Upper lobe of left lung (tissue), 6 donors: ENCODE measurements around the gene DYSF. TPM values are rescaled to one million over a fixed set of nuclear protein-coding genes. Genes with fewer than 3 reads are reported as not detected.

Experiments
- ATAC-seq, 2 donors: fragments of 200-7000 bp; cut with Tn5 transposase; one replicate each; pipeline ENCODE4 v1.9.1; 2022; ENCODE audit warnings: mild to moderate bottlenecking in 2 of 2, moderate library complexity in 2 of 2; ENCODE audit not compliant: low FRiP score in 2 of 2
- DNase-seq, 2 donors: peaks; one replicate each; pipeline ENCODE4 v3.0.0-alpha.2; 2019 to 2020
- H3K27ac ChIP-seq, 4 donors: fragments of 200-600 bp; sonication (generic); one replicate each; pipeline ENCODE4 v1.5.1; 2016 to 2019
- H3K27me3 ChIP-seq, 4 donors: fragments of 200-600 bp; sonication (generic); one replicate each; pipeline ENCODE4 v1.5.1; 2017 to 2019
- H3K36me3 ChIP-seq, 4 donors: fragments of 200-600 bp; sonication (generic); one replicate each; pipeline ENCODE4 v1.5.1; 2016 to 2019
- H3K4me1 ChIP-seq, 4 donors: fragments of 200-600 bp; sonication (generic); one replicate each; pipeline ENCODE4 v1.5.1; 2018 to 2019
- H3K4me3 ChIP-seq, 4 donors: fragments of 200-600 bp; sonication (generic); one replicate each; pipeline ENCODE4 v1.5.1; 2017 to 2019; ENCODE audit warnings: mild to moderate bottlenecking in 2 of 4, moderate library complexity in 1 of 4
- H3K9me3 ChIP-seq, 4 donors: fragments of 200-600 bp; sonication (generic); one replicate each; pipeline ENCODE4 v1.5.1; 2018 to 2019
- EP300 ChIP-seq, 4 donors: sonication (generic); formaldehyde crosslinking; IDR thresholded peaks; one replicate each; pipeline ENCODE4 v1.5.1; 2017; ENCODE audit warnings: antibody characterized with exemption in 4 of 4, control low read depth in 2 of 4
- POLR2A ChIP-seq, 4 donors: fragments of 450-650 bp; IDR thresholded peaks; one replicate each; pipeline ENCODE4 v1.5.1; 2016 to 2017; ENCODE audit warnings: antibody characterized with exemption in 4 of 4, mild to moderate bottlenecking in 2 of 4
- POLR2AphosphoS5 ChIP-seq, 2 donors: sonication (generic); formaldehyde crosslinking; IDR thresholded peaks; one replicate each; pipeline ENCODE4 v1.5.1; 2017; ENCODE audit warnings: antibody characterized with exemption in 2 of 2
- WGBS, 2 donors: methylation state at CpG; one replicate each; pipeline ENCODE4 v1.1.5; 2017 to 2018; 5-methylcytosine and 5-hydroxymethylcytosine counted together
- total RNA-seq, 6 donors: library from RNA; depleted of rRNA in 4 of 6; stranded (reverse); fragments of >200 nt in 4 of 6; gene quantifications; one replicate each; pipeline versions ENCODE4 v1.1.0 to v1.2.1, GENCODE V29; 2016 to 2021
- TF ChIP-seq, protein P1 (sequence below), 6 experiments: fragments of 450-650 bp in 4 of 6; fragments of 200-600 bp in 2 of 6; sonication (generic) in 2 of 6; IDR thresholded peaks; one replicate each; pipeline ENCODE4 v1.5.1; 2016 to 2019; ENCODE audit warnings: antibody characterized with exemption in 6 of 6
- donor health status: DM: no; HTN: no; CAD: no; lungs with moderate emphysema.
- donor health status: DM: no; HTN: yes; CAD: no; lungs with severe emphysema.

DYSF gene
- total RNA-seq, 6 donors from 2014 or later, result 17.5 to 72.7 (median 42.7) TPM

DNA sequence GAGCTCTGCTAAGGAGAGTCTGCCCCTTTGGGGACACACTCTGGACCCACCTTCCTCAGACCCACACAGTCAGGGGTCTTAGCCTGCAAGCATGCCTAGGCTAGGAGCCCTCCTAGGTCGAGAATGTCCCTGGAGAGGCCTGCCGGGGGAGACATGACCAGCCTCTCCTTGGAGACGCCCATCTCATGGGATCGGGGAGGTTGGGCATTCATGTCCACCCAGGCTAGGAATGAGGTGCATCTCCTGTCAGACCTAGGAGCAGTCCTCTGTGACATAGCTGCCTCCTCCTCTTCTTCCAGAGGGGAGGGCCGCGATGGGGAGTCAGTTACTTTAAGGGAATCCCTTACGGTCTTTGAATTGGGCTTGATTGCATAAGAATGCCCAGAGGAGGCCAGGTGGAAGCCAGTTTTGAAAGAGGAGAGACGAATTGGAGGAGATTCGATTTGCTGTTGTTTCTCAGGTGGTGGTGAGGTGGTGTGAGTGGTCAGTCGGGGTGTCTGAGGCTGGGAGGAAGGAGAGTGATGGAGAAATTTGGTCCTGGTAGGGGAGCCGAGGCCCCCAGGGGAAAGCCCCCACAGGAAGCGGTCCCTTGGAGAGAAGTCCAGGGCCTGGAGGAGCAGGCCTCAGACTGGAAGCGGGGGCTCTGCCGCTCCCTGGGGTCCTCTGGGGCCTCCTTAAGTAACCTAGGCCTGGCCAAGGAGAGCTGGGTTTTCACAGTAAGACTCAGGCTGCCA is 241.3 kb downstream of the DYSF start:
- ATAC-seq, result no peak

DNA sequence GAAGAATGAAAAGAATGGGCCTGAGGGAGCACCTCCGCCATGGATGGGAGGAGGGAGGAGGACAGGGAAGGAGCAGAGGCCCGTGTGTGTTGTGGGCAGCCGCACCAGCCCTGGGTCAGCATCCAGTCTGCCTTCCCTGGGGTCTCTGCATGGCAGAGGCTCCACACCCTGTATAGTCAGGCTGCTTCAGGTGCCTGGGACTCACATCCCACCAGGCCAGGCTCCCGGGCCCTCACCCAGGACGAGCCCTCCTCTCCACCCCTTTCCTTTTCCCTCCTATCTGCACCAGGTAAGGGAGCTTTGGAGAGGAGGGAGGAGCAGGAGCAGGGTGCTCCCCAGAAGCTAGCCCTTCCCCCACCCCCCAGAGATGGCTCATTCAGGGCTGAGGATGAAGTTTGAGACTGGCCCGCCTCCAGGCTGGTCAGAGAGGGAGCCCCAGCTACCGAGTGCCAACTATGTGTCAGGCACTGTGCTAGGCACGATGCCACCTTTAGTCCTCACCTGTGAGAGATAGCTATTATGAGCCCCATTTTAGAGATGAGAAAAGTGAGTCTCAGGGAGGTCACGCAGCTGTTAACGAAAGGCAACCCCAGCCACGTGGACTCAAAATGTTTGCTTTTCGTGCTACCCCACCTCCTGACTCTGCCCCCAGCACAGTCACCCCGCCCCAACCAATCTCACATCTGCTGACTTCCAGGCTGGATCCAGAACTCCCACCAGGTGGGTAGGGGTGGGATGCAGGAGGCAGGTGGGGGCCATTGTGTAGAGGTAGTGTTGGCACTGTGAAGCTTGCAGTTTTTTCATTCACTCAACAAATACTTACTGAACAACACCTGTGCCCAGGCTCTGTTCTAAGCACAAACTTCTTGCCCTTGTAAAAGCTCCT is 242.1 kb downstream of the DYSF start:
- no peaks in the 10 kb centered on the region for H3K9me3 ChIP-seq
- ATAC-seq, result no peak
- no peaks in the 10 kb centered on the region for H3K36me3 ChIP-seq
- no peak overlapping the region for H3K27ac ChIP-seq
- H3K27me3 ChIP-seq, result no peaks in the 10 kb centered on the region
- H3K4me3 ChIP-seq, result no peak overlapping the region
- TF ChIP-seq EP300 (IDR thresholded peaks at IDR 0.05) (no peak), POLR2A (IDR thresholded peaks at IDR 0.05) (no peak), POLR2AphosphoS5 (IDR thresholded peaks at IDR 0.05) (no peak)
- TF ChIP-seq, protein P1, sequence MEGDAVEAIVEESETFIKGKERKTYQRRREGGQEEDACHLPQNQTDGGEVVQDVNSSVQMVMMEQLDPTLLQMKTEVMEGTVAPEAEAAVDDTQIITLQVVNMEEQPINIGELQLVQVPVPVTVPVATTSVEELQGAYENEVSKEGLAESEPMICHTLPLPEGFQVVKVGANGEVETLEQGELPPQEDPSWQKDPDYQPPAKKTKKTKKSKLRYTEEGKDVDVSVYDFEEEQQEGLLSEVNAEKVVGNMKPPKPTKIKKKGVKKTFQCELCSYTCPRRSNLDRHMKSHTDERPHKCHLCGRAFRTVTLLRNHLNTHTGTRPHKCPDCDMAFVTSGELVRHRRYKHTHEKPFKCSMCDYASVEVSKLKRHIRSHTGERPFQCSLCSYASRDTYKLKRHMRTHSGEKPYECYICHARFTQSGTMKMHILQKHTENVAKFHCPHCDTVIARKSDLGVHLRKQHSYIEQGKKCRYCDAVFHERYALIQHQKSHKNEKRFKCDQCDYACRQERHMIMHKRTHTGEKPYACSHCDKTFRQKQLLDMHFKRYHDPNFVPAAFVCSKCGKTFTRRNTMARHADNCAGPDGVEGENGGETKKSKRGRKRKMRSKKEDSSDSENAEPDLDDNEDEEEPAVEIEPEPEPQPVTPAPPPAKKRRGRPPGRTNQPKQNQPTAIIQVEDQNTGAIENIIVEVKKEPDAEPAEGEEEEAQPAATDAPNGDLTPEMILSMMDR (IDR thresholded peaks at IDR 0.05), result no peak
- DNase-seq, result no peak
- WGBS, 2 donors, result 92 to 93% methylated on average over 6 to 13 of the region's 13 CpGs
- peaks cover 0 to 5% (median 0%) of the 10 kb centered on the region in 4 donors for H3K4me1 ChIP-seq

More for the DNA sequence above, 241.3 kb downstream of the DYSF start:
- no peak for DNase-seq
- no peaks in the 10 kb centered on the region for H3K27me3 ChIP-seq
- TF ChIP-seq POLR2A (IDR thresholded peaks at IDR 0.05) (no peak), EP300 (IDR thresholded peaks at IDR 0.05) (no peak), POLR2AphosphoS5 (IDR thresholded peaks at IDR 0.05) (no peak)
- TF ChIP-seq, protein P1 (IDR thresholded peaks at IDR 0.05), result no peak
- WGBS, 2 donors, result 83 to 91% methylated on average over 10 to 14 of the region's 14 CpGs
- no peaks in the 10 kb centered on the region for H3K9me3 ChIP-seq
- H3K4me3 ChIP-seq, result no peak overlapping the region
- H3K36me3 ChIP-seq, result no peaks in the 10 kb centered on the region
- H3K4me1 ChIP-seq, result peaks cover 0 to 5% (median 0%) of the 10 kb centered on the region in 4 donors
- H3K27ac ChIP-seq, result no peak overlapping the region

DNA sequence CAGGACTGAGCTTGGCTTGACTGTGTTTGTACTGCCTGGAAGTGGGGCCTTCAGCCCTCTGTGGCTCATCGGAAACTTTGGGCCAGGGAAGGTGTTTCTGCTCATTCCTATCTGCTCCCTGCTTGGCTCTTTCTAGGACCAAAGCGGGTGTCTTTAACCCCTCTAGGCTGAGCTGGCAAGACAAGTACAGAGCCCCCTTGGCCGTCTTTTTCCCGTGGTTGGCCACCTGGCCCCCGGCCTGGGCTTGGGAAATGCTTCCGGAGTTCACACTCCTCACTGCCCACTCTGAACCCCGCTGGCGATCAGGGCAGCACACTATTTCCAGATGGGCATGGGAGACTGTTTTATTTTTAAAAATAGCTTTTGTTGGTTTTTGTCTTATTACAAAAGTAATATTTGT is 243.0 kb downstream of the DYSF start:
- TF ChIP-seq POLR2AphosphoS5 (IDR thresholded peaks at IDR 0.05) (no peak), POLR2A (IDR thresholded peaks at IDR 0.05) (no peak), EP300 (IDR thresholded peaks at IDR 0.05) (no peak)
- TF ChIP-seq, protein P1 (IDR thresholded peaks at IDR 0.05), result no peak
- 46 to 50% methylated on average over 8 of the region's 8 CpGs for WGBS, 2 donors
- H3K36me3 ChIP-seq, result no peaks in the 10 kb centered on the region
- DNase-seq (no peak), ATAC-seq (no peak)
- H3K4me3 ChIP-seq, result no peak overlapping the region
- H3K27ac ChIP-seq, result no peak overlapping the region
- H3K27me3 ChIP-seq, result no peaks in the 10 kb centered on the region
- peaks cover 0 to 5% (median 0%) of the 10 kb centered on the region in 4 donors for H3K4me1 ChIP-seq
- no peaks in the 10 kb centered on the region for H3K9me3 ChIP-seq

DNA sequence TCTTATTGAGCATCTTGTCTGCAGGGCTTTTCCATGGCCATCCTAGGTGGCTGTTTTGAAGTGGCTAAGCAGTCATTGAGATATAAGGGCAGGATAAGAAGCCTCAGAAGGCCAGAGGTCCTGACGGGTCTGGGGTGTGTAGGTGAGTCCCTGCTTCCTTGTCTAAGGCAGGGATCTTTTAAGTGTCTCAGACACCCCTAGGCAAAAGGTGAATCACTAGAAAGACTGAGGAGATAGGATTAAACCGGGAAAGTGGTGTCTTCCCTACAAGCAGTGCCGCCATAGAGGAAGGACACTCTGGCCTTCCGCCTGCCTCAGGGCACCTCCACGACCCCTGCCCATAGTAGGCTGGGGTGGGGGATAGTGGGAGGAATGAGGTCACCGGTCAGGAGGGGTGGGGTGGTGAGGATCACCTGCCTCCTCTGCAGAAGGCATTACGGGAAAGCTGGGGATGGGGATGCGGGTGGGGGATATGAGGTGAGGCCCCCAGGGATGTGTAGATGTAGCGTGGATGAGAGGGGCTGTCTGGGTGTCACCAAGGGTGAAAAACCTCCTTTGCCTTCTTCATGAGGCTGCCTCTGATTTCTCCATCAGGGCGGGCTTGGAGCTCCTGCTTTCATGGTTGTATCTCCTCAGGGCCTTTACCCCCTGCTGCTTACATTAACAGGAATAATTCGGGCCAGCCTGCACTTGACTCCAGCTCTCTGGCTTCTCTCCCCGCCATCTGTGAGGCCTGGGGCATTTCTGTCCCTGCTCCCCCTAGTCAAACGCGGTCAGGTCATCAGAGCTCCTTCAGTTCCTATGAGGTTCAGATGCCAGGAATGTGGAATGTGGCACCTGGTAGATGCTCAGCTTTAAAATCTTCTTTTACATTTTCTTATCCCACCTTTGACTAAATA is 244.0 kb downstream of the DYSF start:
- Histone ChIP-seq H3K36me3 (no peaks in the 10 kb centered on the region), H3K4me1 (no peaks in the 10 kb centered on the region), H3K27ac (no peak overlapping the region), H3K4me3 (no peak overlapping the region), H3K9me3 (no peaks in the 10 kb centered on the region), H3K27me3 (no peaks in the 10 kb centered on the region)
- ATAC-seq, result no peak
- DNase-seq, result no peak
- TF ChIP-seq POLR2AphosphoS5 (IDR thresholded peaks at IDR 0.05) (no peak), EP300 (IDR thresholded peaks at IDR 0.05) (no peak), POLR2A (IDR thresholded peaks at IDR 0.05) (no peak)
- TF ChIP-seq, protein P1 (IDR thresholded peaks at IDR 0.05), result no peak
- WGBS, 2 donors, result 86 to 91% methylated on average over 14 of the region's 14 CpGs
